Prostate gland (tissue), 2 donors: ENCODE data around the gene STX11. TPM values are rescaled to one million over a fixed set of nuclear protein-coding genes. Genes with fewer than 3 reads are reported as not detected.
"Not testable (repeated sequence)": the region's sequence is repeated elsewhere in the genome, so short reads cannot be mapped to it uniquely, and the experiment has no call there.

Source experiments
- DNase-seq: peaks from one replicate; pipeline ENCODE4 v3.0.0-alpha.2; 2019; ENCODE audit warnings: low spot score
- H3K27ac ChIP-seq, 2 donors: fragments of 200-600 bp; sonication (generic); 2 replicates each; pipeline ENCODE4 v1.5.1; 2017 to 2019
- H3K27me3 ChIP-seq: fragments of 200-600 bp; sonication (generic); replicated peaks from 2 replicates; pipeline ENCODE4 v1.5.1; 2019; ENCODE audit not compliant: insufficient read depth
- H3K36me3 ChIP-seq, 2 donors: fragments of 200-600 bp; sonication (generic); 1 replicate in 1 of 2; 2 replicates in 1 of 2; pipeline versions ENCODE4 v1.5.1 to v1.8.1; 2017 to 2019
- H3K4me1 ChIP-seq: fragments of 200-600 bp; sonication (generic); replicated peaks from 2 replicates; pipeline ENCODE4 v1.5.1; 2019
- H3K4me3 ChIP-seq, 2 donors: fragments of 200-600 bp; sonication (generic); 2 replicates each; pipeline ENCODE4 v1.5.1; 2017 to 2019
- H3K9me3 ChIP-seq: fragments of 200-600 bp; sonication (generic); 2 replicates; pipeline ENCODE4 v1.5.1; 2017
- POLR2A ChIP-seq: fragments of 450-650 bp; IDR thresholded peaks from one replicate; pipeline ENCODE4 v1.6.1; 2016; ENCODE audit warnings: antibody characterized with exemption, mild to moderate bottlenecking
- POLR2AphosphoS5 ChIP-seq: sonication (generic); formaldehyde crosslinking; IDR thresholded peaks from one replicate; pipeline ENCODE4 v1.6.1; 2017; ENCODE audit warnings: antibody characterized with exemption
- WGBS: methylation state at CpG from one replicate; pipeline ENCODE4 v1.1.5; 2018; 5-methylcytosine and 5-hydroxymethylcytosine counted together
- intact Hi-C: fragments of 100-400 bp; cut with DNase I; formaldehyde crosslinking; loops from one replicate; pipeline ENCODE4 v1.14.2; 2022
- total RNA-seq, 2 donors: library from RNA; depleted of rRNA; stranded (reverse); fragments of >200 nt; gene quantifications; one replicate each; pipeline ENCODE4 v1.1.0, GENCODE V29; 2016
- TF ChIP-seq, protein P1 (sequence below), 4 experiments: fragments of 200-600 bp in 2 of 4; fragments of 450-650 bp in 2 of 4; sonication (generic) in 2 of 4; IDR thresholded peaks; 1 replicate in 3 of 4; 2 replicates in 1 of 4; pipeline ENCODE4 v1.5.1; 2016 to 2019; ENCODE audit warnings: antibody characterized with exemption in 4 of 4, mild to moderate bottlenecking in 2 of 4, moderate library complexity in 2 of 4

The STX11 gene
- total RNA-seq, 2 donors from 2014 or later: 1.4 to 8.0 TPM

DNA sequence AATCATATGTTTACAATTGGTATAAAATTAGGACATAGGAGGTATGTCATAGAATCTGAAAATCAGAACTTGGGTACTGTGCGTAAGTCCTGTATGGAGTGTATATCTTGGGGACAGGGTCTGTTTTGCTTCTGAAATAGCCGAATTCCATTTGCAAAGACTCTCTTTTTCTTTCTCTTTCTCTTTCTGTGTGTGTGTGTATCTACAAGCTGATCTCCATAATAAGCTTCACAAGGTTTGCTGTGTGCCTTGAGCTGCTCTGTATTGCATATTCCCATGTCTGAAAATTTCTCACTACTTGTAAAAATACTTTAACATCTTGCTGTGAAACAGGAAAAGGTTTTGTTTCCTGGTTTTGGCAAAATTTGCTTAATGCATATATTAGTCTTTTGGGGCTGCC is 29.5 kb downstream of the STX11 start:
- intact Hi-C loops: no loop called here
- H3K9me3 ChIP-seq: no peaks in the 10 kb centered on the region
- no peak overlapping the region for H3K4me3 ChIP-seq
- 79% methylated on average over 2 of the region's 2 CpGs for WGBS
- H3K4me1 ChIP-seq: no peaks in the 10 kb centered on the region
- no peaks in the 10 kb centered on the region for H3K27me3 ChIP-seq
- H3K27ac ChIP-seq: no peak overlapping the region
- H3K36me3 ChIP-seq: no peaks in the 10 kb centered on the region
- no peak for DNase-seq
- TF ChIP-seq, protein P1, sequence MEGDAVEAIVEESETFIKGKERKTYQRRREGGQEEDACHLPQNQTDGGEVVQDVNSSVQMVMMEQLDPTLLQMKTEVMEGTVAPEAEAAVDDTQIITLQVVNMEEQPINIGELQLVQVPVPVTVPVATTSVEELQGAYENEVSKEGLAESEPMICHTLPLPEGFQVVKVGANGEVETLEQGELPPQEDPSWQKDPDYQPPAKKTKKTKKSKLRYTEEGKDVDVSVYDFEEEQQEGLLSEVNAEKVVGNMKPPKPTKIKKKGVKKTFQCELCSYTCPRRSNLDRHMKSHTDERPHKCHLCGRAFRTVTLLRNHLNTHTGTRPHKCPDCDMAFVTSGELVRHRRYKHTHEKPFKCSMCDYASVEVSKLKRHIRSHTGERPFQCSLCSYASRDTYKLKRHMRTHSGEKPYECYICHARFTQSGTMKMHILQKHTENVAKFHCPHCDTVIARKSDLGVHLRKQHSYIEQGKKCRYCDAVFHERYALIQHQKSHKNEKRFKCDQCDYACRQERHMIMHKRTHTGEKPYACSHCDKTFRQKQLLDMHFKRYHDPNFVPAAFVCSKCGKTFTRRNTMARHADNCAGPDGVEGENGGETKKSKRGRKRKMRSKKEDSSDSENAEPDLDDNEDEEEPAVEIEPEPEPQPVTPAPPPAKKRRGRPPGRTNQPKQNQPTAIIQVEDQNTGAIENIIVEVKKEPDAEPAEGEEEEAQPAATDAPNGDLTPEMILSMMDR (IDR thresholded peaks at IDR 0.05): no peak
- TF ChIP-seq POLR2AphosphoS5: no peak
- TF ChIP-seq POLR2A: no peak

DNA sequence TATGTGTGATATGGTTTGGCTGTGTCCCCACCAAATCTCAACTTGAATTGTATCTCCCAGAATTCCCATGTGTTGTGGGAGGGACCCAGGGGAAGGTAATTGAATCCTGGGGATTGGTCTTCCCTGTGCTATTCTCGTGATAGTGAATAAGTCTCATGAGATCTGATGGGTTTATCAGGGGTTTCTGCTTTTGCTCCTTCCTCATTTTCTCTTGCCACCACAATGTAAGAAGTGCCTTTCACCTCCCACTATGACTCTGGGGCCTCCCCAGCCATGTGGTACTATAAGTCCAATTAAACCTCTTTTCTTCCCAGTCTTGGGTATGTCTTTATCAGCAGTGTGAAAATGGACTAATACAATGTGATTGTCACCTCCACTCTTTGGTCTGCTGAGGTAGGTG is 30.0 kb downstream of the STX11 start:
- H3K36me3 ChIP-seq, intact Hi-C loops, DNase-seq, H3K4me3 ChIP-seq, H3K27me3 ChIP-seq, H3K9me3 ChIP-seq, H3K4me1 ChIP-seq, H3K27ac ChIP-seq: not testable (repeated sequence)
- 78% methylated on average over 1 of the region's 1 CpG for WGBS

DNA sequence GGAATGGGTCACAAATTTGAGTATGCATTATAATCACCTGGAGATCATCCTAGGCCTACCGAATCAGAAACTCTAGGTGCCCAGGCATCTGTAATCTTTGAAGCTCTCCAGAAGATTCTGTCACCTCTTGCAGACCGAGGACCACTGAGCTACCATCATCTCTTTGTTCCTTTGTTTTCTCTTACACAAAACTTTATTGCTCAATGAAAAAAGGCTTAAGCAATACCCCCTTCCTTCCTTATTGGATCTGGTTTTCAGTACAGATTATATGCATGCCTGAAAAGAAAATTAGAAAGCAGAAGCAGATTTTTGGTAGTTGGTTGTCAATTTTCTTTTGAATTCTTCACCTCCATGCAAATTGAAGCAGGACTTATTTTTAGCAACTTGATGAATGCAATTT is 31.3 kb downstream of the STX11 start:
- no peak for DNase-seq
- Histone ChIP-seq H3K27me3 (no peaks in the 10 kb centered on the region), H3K4me3 (no peak overlapping the region), H3K9me3 (no peaks in the 10 kb centered on the region), H3K27ac (no peak overlapping the region), H3K36me3 (no peaks in the 10 kb centered on the region), H3K4me1 (no peaks in the 10 kb centered on the region)
- WGBS: 85% methylated on average over 2 of the region's 2 CpGs
- TF ChIP-seq, protein P1 (IDR thresholded peaks at IDR 0.05): no peak
- no peak for TF ChIP-seq POLR2AphosphoS5
- no peak for TF ChIP-seq POLR2A
- intact Hi-C loops: no loop called here

DNA sequence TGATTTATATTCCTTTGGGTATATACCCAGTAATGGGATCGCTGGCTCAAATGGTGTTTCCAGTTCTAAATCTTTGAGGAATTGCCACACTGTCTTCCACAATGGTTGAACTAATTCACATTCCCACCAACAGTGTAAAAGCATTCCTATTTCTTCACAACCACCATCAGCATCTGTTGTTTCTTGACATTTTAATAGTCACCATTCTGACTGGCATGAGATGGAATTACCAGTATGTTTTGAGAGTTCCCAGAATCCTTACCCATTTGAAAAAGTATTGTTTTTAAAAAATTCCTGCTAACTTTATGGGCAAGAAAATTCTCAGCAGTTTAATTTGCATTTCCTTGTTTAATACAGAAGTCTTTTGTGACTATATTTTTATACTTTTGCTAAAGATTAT is 33.9 kb downstream of the STX11 start:
- DNase-seq, H3K4me1 ChIP-seq, H3K36me3 ChIP-seq, H3K4me3 ChIP-seq, H3K27me3 ChIP-seq, H3K9me3 ChIP-seq, intact Hi-C loops, H3K27ac ChIP-seq: not testable (repeated sequence)
- 83% methylated on average over 1 of the region's 1 CpG for WGBS

DNA sequence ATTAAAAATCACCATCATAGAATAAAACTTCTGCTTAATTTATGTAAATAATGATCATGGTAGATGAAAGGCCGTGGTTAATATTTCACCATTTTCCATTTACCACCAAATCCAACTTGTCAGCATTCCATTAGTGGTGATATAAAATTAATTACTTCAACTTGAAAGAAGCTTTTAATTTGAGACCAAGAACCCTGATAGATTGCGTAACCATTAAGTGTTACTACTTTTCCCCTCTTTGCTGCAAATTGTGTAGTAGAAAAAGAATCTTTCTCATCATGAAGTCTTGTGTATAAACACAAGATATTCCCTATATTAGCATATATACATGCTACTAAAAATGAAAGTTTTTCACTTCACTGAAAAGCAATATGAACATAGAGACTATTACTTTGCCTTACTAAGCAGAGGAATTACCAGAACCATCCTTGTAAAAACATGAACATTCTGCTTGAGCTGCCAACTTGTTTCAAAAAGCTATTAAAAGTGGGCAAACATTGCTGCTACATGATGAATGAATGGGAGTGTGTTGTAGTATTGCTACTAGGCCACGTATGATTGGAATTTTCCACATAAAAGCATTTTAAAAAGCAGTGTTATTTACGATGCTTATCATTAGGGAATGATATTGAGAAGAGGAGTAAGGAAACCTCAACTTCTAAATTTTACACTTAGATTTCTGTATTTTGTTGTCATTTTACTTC is 35.0 kb downstream of the STX11 start:
- no peaks in the 10 kb centered on the region for H3K4me1 ChIP-seq
- intact Hi-C loops: no loop called here
- peak; percentile 88 for TF ChIP-seq POLR2AphosphoS5
- TF ChIP-seq, protein P1 (IDR thresholded peaks at IDR 0.05): no peak
- no peak overlapping the region for H3K4me3 ChIP-seq
- H3K9me3 ChIP-seq: no peaks in the 10 kb centered on the region
- no peak overlapping the region for H3K27ac ChIP-seq
- peak; percentile 33 for DNase-seq
- 47% methylated on average over 4 of the region's 4 CpGs for WGBS
- H3K27me3 ChIP-seq: no peaks in the 10 kb centered on the region
- H3K36me3 ChIP-seq: no peaks in the 10 kb centered on the region

DNA sequence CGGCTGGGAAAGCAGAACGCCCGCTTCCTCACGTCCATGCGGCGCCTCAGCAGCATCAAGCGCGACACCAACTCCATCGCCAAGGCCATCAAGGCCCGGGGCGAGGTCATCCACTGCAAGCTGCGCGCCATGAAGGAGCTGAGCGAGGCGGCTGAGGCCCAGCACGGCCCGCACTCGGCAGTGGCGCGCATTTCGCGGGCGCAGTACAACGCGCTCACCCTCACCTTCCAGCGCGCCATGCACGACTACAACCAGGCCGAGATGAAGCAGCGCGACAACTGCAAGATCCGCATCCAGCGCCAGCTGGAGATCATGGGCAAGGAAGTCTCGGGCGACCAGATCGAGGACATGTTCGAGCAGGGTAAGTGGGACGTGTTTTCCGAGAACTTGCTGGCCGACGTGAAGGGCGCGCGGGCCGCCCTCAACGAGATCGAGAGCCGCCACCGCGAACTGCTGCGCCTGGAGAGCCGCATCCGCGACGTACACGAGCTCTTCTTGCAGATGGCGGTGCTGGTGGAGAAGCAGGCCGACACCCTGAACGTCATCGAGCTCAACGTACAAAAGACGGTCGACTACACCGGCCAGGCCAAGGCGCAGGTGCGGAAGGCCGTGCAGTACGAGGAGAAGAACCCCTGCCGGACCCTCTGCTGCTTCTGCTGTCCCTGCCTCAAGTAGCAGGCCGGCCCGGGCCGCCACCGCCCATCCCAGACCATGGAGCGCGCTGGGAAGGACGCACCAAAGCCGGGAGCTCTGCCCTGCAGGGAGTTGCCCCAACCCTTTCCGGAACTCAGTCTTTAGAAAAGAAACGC is 36.7 kb downstream of the STX11 start:
- Histone ChIP-seq H3K27ac (no peak overlapping the region), H3K27me3 (no peaks in the 10 kb centered on the region), H3K4me1 (no peaks in the 10 kb centered on the region), H3K4me3 (no peak overlapping the region), H3K9me3 (no peaks in the 10 kb centered on the region), H3K36me3 (no peaks in the 10 kb centered on the region)
- TF ChIP-seq, protein P1 (IDR thresholded peaks at IDR 0.05): no peak
- no peak for TF ChIP-seq POLR2A
- TF ChIP-seq POLR2AphosphoS5: no peak
- intact Hi-C loops: no loop called here
- WGBS: 77% methylated on average over 79 of the region's 79 CpGs
- DNase-seq: no peak
